ENCODE measurements around the gene HEMK1.

The HEMK1 gene, protein sequence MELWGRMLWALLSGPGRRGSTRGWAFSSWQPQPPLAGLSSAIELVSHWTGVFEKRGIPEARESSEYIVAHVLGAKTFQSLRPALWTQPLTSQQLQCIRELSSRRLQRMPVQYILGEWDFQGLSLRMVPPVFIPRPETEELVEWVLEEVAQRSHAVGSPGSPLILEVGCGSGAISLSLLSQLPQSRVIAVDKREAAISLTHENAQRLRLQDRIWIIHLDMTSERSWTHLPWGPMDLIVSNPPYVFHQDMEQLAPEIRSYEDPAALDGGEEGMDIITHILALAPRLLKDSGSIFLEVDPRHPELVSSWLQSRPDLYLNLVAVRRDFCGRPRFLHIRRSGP

DNA sequence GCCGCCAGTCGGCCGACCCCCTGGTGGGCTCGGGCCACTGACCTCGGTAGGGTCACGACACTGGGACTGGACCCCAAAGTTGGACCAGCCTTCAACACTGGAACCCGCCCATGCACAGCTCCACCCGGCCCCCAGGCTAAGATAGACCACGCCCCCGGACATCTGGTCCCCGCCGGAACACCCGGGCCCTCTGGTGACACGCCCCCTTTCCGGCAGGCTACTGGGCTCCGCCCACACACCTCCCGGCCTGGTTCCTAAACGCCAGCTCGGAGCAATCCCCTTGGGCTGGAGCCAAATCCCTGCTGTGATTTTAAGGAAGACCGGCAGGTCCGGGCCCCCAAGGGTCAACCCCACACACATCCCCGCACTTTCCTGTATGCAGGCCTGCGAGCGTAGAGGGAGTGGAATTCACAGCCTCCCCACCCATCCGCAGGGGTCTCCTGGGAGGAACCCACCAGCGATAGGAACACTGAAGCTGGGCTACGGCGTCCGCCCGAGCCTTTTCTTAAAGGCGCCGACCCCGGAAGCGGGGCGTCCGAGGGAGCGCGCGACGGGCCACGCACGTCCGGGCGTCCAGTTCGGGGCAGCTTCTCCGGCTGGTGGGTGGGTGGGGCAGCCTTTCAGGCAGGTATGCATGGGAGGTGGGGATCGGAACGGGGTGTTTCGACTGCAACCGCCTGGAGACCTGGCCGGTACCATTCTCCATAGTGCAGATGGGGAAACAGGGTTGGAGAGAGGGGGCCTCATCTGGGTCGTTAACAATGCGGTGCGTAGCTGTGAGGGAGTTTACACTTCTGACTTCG lies at the start of gene HEMK1:
HEMK1 (plus strand) TSS at position 576 of the 803 bp plus-strand sequence. CDS start 1,583 bp downstream, outside the sequence.
- peak; percentile 91 for DNase-seq (ENCODE audit: low read depth in 2 of 2, low spot score in 1 of 2)

DNA sequence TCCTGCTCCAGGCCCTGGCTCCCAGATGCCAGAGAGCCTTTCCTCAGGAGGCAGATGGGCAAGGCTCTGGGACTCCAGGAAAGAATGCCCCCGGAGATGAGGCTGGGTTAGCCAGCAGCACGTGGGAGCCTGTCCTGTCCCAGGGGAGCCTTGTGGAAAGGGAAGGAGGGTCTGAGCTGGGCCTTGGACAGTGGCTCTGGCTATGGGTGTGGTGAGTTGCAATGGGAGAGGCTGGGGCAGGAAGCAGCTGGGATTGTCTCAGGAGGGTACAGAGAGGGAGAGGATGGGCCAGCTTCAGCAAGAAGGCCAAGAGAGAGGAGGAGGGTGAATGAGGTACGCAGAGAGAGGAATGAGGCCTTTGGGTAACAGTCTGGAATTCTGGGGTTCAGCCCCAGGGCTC lies 48.5 kb upstream of the HEMK1 start:
- no peak for DNase-seq (ENCODE audit: low read depth in 2 of 2, low spot score in 1 of 2)

DNA sequence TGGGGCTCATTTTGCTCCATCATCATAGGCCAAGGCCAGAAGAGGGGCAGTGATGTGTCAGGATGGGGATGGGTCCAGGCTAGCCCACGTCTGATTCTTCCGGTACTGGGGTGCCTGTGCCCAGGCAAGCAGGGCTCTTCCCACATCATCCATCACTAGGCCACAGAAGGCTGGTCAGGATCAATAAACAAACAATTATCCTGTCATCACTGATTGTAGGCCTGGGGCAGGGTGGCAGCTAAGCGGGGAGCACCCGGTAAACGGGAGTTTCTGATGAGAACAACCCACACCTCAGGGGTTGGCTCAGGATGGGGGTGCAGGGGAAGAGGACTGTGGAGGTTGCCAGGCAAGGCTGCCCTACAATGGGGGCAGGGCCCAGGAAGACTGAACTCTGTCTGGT lies 47.8 kb upstream of the HEMK1 start:
- no peak for DNase-seq (ENCODE audit: low read depth in 2 of 2, low spot score in 1 of 2)

DNA sequence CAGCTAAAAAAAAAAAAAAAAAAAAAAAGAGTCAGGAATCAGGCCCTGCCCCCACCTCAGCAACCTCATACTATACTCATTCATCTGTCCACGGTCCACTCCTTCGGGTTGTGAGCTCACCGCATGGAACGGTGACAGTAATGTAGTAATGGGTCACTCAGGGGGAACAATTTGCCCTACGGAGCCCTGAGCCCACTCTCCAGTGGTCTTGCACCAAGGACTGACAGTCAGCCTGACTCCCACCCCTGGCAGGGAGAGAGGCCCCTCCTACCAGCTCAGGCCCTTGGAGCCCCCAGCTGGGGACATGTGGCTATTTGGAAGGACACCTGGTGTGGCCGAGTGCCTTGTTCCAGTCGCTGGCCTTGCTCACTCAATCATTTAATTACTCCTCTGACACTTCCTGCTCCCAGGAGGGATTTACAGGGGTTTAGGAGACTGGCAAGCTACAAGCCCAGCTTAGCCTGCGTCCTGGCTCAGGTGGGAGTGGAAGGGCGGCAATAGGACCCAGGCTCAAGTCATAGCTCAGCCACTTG lies 46.0 kb upstream of the HEMK1 start:
- DNase-seq (ENCODE audit: low read depth in 2 of 2, low spot score in 1 of 2) = no peak

DNA sequence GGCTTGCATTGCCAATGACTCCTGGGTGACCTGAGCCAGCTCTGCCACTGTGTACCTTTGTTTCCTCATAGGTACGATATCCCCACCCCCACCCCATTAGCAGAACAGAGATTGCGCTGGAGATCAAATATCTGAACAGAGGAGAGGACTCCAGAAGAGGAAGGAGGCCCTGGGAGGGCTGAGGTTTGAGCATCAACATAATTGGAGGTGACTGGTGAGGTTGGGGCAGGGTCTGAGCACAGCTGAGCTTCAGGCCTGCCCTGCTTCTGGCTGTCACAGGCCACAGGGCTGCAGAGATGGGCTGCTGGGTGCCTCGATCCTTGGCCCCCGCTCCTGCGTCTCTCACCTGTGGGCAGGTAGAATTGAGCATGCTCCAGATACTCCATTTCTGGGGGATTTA lies 44.6 kb upstream of the HEMK1 start:
- DNase-seq (ENCODE audit: low read depth in 2 of 2, low spot score in 1 of 2) = no peak

DNA sequence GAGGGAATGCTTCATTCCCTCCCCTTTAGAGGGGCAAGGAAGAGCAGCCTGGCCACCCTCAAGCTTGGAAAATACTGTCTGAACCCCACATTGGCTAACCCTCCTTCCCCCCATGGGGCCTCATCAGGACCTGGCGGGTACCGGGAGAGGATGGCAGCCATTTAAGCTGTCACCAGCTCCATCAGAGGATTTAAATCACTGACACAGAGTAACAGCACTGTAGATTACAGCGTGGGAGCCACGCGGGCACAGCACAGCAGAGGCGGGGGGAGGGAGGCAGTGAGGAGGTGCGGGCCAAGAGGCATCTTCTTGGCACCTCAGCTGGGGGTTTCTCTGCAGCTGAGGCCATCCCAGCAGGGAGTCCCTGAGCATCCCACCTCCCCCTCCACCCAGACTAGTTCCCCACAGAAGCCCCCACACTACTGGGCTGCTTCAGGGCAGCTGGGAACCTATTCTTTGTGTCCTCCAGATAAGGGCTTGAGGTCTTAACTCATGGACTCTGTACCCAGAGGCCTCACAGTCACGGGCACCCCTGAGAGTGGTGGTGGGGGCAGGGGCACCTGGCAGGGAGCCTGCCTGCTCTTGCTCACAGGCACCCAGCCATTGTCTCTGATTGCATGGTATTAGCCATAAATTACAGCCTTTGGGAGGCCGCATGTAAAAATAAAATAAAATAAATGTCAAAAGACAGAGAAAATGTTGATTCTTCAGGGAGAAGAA lies 44.0 kb upstream of the HEMK1 start:
- no peak for DNase-seq (ENCODE audit: low read depth in 2 of 2, low spot score in 1 of 2)

DNA sequence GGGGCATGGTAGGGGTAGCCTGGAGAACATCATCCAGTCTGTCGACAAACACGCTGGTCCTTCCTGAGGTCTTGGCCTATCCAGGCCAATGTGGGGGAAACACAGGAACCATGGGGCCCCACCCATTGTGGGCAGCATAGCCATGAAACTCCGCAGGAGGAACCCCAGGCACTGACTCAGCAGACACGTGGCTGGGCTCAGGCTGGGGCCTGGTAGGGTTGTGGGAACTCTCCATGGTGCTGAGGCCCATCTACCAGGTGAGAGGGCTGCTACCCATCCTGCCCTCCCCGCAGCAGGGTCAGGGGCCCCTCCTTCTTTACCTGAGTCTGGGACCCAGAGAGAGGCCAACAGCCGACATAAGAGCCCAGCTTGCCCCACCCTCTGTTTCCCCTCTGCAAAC lies 43.3 kb upstream of the HEMK1 start:
- peak in 1 of 2 donors; percentile 8 for DNase-seq (ENCODE audit: low read depth in 2 of 2, low spot score in 1 of 2)

DNA sequence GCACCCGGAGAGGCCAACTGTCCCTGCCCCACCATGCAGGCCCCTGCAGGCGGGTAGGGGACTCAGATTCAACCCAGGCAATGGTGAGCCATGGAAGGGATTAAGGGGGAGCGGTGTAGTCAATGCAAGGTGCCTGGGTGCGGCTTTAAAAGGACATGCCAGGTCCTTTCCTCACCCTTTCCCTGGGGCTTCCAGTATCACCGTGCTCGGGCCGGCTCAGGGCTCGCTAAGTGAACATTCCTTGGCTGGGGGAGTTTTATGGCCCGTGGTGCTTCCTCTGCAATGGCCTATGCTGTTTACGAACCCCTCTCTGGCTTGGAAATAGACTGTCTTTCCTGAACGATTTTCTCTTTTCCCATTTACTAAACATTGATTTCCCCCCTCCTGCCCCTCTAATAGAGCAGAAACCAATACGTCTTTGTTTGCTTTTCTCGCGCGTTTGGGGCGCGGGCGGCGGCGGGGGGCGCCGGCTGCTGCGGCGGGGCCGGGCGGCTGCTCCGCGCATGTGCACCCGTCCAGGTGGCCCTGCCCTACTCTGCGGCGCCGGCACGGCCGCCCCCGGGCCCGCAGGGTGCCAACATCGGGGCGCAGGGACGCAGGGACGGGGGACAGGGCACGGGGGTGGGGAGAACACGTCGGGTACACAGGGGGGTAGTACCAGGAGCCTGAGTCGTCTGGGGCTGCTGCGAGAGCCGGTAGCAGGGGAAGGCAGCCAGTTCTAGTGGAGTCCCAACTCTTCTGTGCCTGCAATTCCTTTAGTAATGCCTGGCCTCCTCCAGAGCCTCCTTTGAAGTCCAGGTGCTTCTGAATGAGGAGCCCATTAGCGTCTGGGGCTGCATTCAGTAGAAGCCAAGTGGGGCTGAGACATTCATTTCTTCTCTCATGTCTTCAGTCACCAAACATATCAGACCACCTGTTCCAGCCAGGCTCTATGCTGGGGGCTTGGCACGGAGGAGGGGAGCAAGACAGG lies 39.0 kb upstream of the HEMK1 start:
- DNase-seq (ENCODE audit: low read depth in 2 of 2, low spot score in 1 of 2) = no peak

DNA sequence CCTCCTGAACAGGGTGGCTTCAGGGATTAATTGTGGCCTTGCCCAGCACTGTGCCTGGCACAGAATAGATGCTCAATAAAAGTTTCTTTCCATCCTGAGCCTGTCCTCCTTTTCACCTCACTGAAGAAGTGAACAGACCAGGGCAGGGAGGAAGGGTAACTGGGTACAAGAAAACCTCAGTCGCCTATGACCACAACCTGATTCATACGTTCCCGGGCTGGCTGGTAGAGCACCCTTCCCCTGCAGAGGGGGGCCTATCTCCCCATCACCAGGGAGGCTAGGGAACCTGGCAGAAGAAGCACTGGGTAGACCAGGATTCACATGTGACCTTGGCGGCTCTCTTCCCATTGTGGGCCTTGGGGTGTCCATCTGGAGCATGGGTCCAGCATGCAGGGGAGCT lies 38.1 kb upstream of the HEMK1 start:
- no peak for DNase-seq (ENCODE audit: low read depth in 2 of 2, low spot score in 1 of 2)

DNA sequence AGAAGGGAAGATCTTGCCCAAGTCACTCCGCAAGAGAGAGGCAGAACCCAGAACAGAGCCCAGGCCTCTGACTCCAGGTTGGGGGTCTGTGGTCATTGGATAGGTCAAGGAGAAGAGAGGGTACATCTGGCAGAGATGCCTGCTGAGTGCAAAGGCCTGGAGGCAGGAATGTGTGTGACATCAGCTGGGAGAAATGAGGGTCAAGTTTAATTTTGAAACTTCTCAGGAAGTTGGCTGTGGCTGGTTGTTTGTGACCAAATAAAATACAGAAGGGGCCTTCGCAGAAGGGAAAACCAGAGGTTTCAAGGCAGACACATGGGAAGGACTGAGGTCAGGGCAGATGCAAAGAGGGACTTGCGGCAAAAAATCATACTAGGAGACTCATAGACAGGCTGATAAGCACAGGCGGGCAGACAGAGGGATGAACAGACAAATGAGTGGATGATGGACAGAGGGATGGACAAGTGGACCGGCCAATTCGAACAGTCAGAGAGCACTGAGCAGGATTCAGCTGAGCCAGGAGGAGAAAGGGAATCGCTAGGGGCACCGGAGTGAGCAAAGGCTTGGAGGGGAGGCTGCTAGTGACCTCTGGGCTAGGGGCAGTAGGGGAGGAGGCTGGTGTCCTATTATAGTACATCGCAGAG lies 37.1 kb upstream of the HEMK1 start:
- DNase-seq (ENCODE audit: low read depth in 2 of 2, low spot score in 1 of 2) = no peak

DNA sequence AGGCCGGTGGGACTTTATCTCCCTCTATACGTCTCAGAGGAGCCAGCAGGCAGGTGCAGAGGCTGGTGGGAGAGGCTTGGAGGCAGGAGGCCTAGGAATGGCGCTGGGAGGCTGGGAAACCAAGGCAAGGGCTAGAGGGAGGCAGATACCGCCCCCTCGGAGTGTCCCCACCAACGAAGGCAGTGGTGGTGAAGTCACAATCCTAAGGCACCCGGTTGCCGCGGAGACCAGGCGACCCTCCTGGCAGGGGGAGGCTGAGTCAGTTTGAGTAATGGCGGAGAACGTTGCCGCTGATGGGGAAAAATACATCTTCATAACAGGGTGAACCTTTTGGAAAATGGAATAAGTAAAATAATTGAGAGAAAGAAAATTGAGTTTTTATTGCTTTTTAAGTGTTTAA lies 36.0 kb upstream of the HEMK1 start:
- DNase-seq (ENCODE audit: low read depth in 2 of 2, low spot score in 1 of 2) = no peak

DNA sequence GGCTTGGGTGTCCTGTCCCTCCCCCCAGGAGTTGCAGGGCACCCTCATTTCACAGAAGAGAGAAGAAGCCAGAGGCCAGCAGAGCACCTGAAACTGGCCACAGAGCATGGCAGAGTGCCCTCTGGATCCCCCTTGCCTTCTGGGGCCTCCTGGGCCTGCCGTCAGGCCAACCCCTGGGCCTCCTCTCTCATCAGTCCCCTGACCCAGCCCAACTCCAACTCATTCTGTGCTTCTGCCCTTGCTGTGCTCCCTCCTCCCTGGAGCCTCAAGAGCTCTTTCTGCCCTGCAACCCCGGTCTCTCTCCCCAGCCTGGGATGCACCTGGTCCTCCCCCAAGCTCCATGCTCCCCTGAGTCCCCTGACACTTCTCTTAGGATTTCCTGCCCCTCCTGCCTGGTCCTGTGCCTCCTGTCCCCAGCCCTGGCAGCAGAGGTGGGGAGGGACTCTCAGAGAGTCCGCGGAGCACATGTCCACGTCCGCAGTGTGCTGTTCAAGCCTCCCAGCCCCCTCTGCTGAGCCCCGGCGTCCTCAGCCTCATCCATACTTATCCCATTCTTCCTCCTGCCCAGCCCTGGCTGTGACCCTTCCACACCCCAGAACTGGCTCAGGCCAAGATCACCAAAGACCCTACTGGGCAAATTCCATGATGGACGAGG lies 35.4 kb upstream of the HEMK1 start:
- no peak for DNase-seq (ENCODE audit: low read depth in 2 of 2, low spot score in 1 of 2)

DNA sequence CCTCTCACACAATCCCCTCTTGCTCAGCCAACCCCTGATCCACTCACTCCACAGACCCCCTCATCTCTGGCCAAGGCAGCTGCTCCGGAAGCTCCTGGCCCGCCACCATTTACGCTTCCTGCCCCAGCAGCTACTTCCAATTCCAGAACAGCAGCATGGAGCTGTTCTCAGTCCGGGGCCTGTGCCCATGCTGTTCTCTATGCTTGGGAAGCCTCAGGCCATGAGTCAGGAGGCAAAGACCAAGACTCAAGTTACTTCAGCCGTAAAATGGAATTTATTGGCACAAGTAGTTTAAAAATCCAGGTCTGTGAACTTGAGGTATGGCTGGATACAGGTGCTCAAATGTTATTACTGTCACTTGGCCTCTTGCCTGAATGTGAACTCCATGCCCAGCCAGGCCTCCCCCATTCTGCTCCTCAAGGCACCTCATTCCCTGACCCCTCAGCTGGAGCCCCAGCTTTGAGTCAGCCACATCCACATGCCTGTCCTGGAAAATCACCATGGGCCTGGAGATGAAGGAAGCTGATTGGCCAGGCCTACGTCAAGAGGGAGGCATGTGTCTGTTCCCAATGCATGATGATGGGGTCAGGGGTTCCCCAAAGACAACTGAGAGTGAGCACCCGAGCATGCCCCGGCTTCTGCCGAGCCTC lies 34.5 kb upstream of the HEMK1 start:
- DNase-seq (ENCODE audit: low read depth in 2 of 2, low spot score in 1 of 2) = no peak

DNA sequence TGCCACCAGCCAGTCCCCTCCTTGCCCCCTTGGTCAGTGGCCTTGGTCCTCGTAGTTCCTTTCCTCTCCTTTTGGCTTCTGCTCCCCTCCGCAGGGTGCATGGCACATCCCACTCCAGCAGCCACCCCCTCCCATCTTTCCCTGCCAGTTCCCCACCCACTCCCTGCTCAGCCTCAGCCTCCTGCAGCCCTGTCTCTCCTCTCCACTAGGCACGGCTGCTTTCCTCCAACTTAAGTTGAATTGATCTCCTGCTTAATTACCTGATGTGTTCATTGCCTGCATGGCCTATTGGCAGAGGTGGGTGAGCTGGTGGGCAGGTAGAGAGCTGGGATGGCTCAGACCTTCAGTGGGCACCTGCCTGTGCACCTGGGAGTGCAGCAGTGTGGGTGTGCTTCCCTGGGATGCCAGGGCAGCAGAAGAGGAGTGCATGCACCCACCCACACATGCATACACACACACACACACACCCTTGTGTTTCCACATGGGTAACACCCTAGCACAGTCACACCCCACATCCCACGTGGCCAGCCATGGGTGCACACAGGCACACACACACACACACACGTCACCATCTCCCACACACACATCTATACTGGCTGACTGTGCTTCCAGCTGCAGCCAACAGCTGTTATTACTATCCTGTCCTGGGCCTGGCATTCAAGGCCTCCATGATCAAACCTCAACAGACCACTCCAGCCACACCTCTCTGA lies 32.7 kb upstream of the HEMK1 start:
- no peak for DNase-seq (ENCODE audit: low read depth in 2 of 2, low spot score in 1 of 2)

DNA sequence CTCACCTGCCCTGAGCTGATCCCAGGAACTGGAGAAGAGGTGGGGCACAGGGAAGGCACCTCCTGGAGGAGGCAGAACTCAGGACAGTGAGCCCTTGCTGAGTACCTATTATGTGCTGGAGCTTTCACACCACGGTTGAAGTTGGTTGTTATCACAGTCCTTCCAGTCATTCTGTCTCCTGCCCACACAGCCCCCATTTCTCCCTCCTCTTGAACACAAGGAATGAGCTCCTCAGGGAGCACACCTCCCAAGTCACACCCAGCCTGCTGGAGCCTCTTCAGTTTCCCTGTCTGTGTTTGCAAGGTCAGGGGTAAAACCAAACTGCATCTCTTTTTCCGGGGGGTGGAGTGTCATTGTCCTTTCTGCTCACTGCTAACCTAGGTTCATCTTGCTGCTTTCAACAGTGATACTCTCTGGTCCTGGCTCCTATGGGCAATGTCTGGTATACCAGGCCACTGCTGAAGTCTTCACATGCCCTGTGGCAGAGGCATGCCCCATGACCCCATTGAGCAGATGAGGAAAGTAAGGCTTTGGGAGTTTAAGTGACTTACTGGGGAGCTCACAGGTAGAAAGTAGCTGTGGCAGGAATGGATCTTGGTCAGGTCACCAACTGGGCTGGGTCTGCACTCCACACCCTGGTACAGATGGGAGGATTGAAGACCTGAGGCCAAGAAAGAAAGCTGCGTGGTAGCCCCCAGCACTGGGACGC lies 31.7 kb upstream of the HEMK1 start:
- DNase-seq (ENCODE audit: low read depth in 2 of 2, low spot score in 1 of 2) = no peak

DNA sequence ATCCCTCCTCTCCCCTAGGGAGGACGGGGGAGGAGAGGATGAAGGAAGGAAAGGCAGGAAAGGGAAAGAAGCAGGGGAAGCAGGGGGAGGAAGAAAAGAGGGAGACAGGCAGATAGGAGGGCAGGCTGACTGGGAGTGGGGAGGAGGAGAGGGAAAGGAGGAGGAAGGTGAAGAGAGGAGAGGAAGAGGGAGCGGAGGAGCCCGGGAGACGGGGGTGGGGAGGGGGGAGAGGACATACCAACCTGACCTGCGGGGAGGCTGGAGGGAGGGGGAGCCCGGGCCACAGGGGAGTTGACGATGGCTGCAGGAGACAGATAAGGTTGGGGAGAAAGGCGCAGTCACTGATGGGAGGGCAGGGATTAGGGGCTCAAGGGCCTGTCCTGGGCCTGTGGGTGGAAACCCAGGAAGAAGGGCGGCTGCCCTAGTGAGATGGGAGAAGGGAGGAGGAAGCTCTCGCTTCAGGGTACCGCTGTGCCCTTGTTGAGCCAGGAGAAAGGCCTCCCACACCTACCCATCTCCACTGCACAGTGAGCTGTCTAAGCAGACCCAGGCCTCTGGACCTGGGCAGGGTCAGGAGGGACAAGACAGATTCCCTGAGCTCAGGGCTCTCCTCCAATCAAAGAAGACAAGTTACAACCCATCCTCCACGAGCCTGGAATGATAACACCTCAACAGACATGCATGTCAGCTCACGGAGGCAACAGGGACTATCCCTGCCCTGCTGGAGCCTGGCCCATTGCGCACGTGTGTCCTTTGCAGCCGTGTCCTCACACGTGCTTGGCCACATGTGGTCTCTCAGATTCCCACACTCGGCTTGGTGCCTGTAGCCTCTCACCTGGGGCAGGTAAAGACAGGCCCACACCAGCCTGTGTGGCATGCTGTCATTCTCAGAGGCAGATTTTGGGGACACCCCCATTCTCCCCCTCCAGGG lies 29.7 kb upstream of the HEMK1 start:
- DNase-seq (ENCODE audit: low read depth in 2 of 2, low spot score in 1 of 2) = no peak
